Transverse colon (tissue), 4 donors: Measurements from ENCODE around the gene KRT1. TPM values are rescaled to one million over a fixed set of nuclear protein-coding genes. Genes with fewer than 3 reads are reported as not detected.

Source experiments
- DNase-seq: peaks from one replicate; pipeline ENCODE4 v3.0.0-alpha.2; 2019
- H3K27ac ChIP-seq, 4 donors: fragments of 200-600 bp; sonication (generic); 2 replicates each; pipeline ENCODE4 v1.5.1; 2016 to 2018; ENCODE audit warnings: inconsistent platforms in 4 of 4
- H3K27me3 ChIP-seq: fragments of 200-600 bp; sonication (generic); 2 replicates; pipeline ENCODE4 v1.5.1; 2017; ENCODE audit warnings: inconsistent platforms
- H3K36me3 ChIP-seq, 4 donors: fragments of 200-600 bp; sonication (generic); 2 replicates each; pipeline ENCODE4 v1.5.1; 2017 to 2019; ENCODE audit warnings: inconsistent platforms in 4 of 4
- H3K4me1 ChIP-seq, 4 donors: fragments of 200-600 bp; sonication (generic); 2 replicates each; pipeline ENCODE4 v1.5.1; 2017 to 2020; ENCODE audit warnings: inconsistent platforms in 4 of 4
- H3K4me3 ChIP-seq, 4 donors: fragments of 200-600 bp; sonication (generic); 1 replicate in 1 of 4; 2 replicates in 3 of 4; pipeline versions ENCODE4 v1.5.1 to v1.6.1; 2017 to 2019; ENCODE audit warnings: inconsistent platforms in 4 of 4
- H3K9me3 ChIP-seq, 2 donors: fragments of 200-600 bp; sonication (generic); 2 replicates each; pipeline ENCODE4 v1.5.1; 2017 to 2019; ENCODE audit warnings: inconsistent platforms in 2 of 2
- CTCF ChIP-seq, 5 experiments: fragments of 200-600 bp in 3 of 5; fragments of 450-650 bp in 2 of 5; sonication (generic) in 3 of 5; IDR thresholded peaks; 1 replicate in 2 of 5; 2 replicates in 3 of 5; pipeline ENCODE4 v1.5.1; 2016 to 2017; ENCODE audit warnings: antibody characterized with exemption in 5 of 5, inconsistent platforms in 3 of 5, mild to moderate bottlenecking in 2 of 5, moderate library complexity in 1 of 5
- EP300 ChIP-seq: sonication (generic); formaldehyde crosslinking; IDR thresholded peaks from one replicate; pipeline ENCODE4 v1.6.1; 2017; ENCODE audit warnings: antibody characterized with exemption, low read depth
- POLR2A ChIP-seq: fragments of 450-650 bp; IDR thresholded peaks from one replicate; pipeline ENCODE4 v1.6.1; 2016; ENCODE audit warnings: antibody characterized with exemption, mild to moderate bottlenecking, moderate library complexity
- POLR2AphosphoS5 ChIP-seq, 3 donors: sonication (generic); formaldehyde crosslinking; IDR thresholded peaks; one replicate each; pipeline ENCODE4 v1.6.1; 2016; ENCODE audit warnings: antibody characterized with exemption in 3 of 3
- WGBS, 2 donors: methylation state at CpG; one replicate each; pipeline ENCODE4 v1.1.5; 2018; ENCODE audit warnings: low coverage in 1 of 2; 5-methylcytosine and 5-hydroxymethylcytosine counted together
- in situ Hi-C, 4 donors: fragments of 200-750 bp; cut with MboI; loops; one replicate each; pipeline versions ENCODE4 v1.15.0 to v1.15.1; 2017; ENCODE audit warnings: low sequenced_read_pairs in 3 of 4, low pct_ligation_motif_present in 1 of 4, low pct_unique_long_range_greater_than_20kb in 1 of 4
- intact Hi-C: fragments of 100-400 bp; cut with DNase I; formaldehyde crosslinking; loops from one replicate; pipeline ENCODE4 v1.15.1; 2023; ENCODE audit warnings: low total_unique reads
- total RNA-seq, 4 donors: library from RNA; depleted of rRNA; stranded (reverse); fragments of >200 nt; gene quantifications; one replicate each; pipeline ENCODE4 v1.1.0, GENCODE V29; 2016

The KRT1 gene
- total RNA-seq, 4 donors from 2014 or later = not detected

- WGBS, 2 donors = 65 to 76% methylated on average over 4 to 5 of the region's 5 CpGs
- TF ChIP-seq CTCF (IDR thresholded peaks at IDR 0.05) (no peak), EP300 (no peak), POLR2A (no peak), POLR2AphosphoS5 (IDR thresholded peaks at IDR 0.05) (no peak)
- Histone ChIP-seq H3K36me3 (no peaks in the 10 kb centered on the region), H3K4me1 (no peaks in the 10 kb centered on the region), H3K27ac (no peak overlapping the region), H3K4me3 (no peak overlapping the region), H3K27me3 (peaks cover 7% of the 10 kb centered on the region), H3K9me3 (no peaks in the 10 kb centered on the region)
- intact Hi-C loops (no loop called here), in situ Hi-C loops (no loop called here)
- no peak for DNase-seq
These were observed 43.5 kb downstream of the KRT1 start for GRCh38 chr12:52636592-52637258.

GRCh38 chr12:52636189-52636588 lies 44.0 kb downstream of the KRT1 start:
- peaks cover 7% of the 10 kb centered on the region for H3K27me3 ChIP-seq
- H3K36me3 ChIP-seq = no peaks in the 10 kb centered on the region
- no peak for TF ChIP-seq POLR2A
- no peak for TF ChIP-seq EP300
- TF ChIP-seq POLR2AphosphoS5 (IDR thresholded peaks at IDR 0.05) = no peak
- no peak for TF ChIP-seq CTCF (IDR thresholded peaks at IDR 0.05)
- H3K9me3 ChIP-seq = no peaks in the 10 kb centered on the region
- intact Hi-C loops (no loop called here), in situ Hi-C loops (no loop called here)
- no peak overlapping the region for H3K4me3 ChIP-seq
- H3K27ac ChIP-seq = no peak overlapping the region
- H3K4me1 ChIP-seq = no peaks in the 10 kb centered on the region
- no peak for DNase-seq
- 72 to 81% methylated on average over 5 to 6 of the region's 6 CpGs for WGBS, 2 donors

- H3K27ac ChIP-seq = no peak overlapping the region
- H3K36me3 ChIP-seq = no peaks in the 10 kb centered on the region
- peaks cover 5% of the 10 kb centered on the region for H3K27me3 ChIP-seq
- no peak for TF ChIP-seq POLR2A
- TF ChIP-seq EP300 = no peak
- TF ChIP-seq CTCF (IDR thresholded peaks at IDR 0.05) = no peak
- no peak for TF ChIP-seq POLR2AphosphoS5 (IDR thresholded peaks at IDR 0.05)
- DNase-seq = no peak
- H3K9me3 ChIP-seq = no peaks in the 10 kb centered on the region
- no peaks in the 10 kb centered on the region for H3K4me1 ChIP-seq
- in situ Hi-C loops = no loop called here
- WGBS, 2 donors = 29 to 50% methylated on average over 1 to 7 of the region's 7 CpGs
- no peak overlapping the region for H3K4me3 ChIP-seq
- intact Hi-C loops = no loop called here
These were observed 45.7 kb downstream of the KRT1 start for GRCh38 chr12:52634266-52635056.

GRCh38 chr12:52633383-52633782 lies 46.8 kb downstream of the KRT1 start:
- Histone ChIP-seq H3K36me3 (no peaks in the 10 kb centered on the region), H3K27me3 (no peaks in the 10 kb centered on the region), H3K27ac (no peak overlapping the region), H3K9me3 (no peaks in the 10 kb centered on the region), H3K4me3 (no peak overlapping the region), H3K4me1 (no peaks in the 10 kb centered on the region)
- no peak for DNase-seq
- TF ChIP-seq POLR2AphosphoS5 (IDR thresholded peaks at IDR 0.05) (no peak), POLR2A (no peak), EP300 (no peak), CTCF (IDR thresholded peaks at IDR 0.05) (no peak)
- in situ Hi-C loops = no loop called here
- 37 to 62% methylated on average over 2 to 4 of the region's 4 CpGs for WGBS, 2 donors
- intact Hi-C loops = no loop called here
